A549 (cell line): ENCODE results near the gene SP6. TPM values are rescaled to one million over a fixed set of nuclear protein-coding genes. Genes with fewer than 3 reads are reported as not detected.

Source experiments
- ATOH8 ChIP-seq: fragments of 250-450 bp; sonication (Bioruptor Pico); IDR thresholded peaks from 2 replicates; pipeline ENCODE4 v1.5.0; 2020; ENCODE audit warnings: low read depth, mild to moderate bottlenecking, moderate library complexity
- BHLHE40 ChIP-seq: IDR thresholded peaks from 2 replicates; pipeline ENCODE4 v1.6.1; 2012; ENCODE audit warnings: low read depth, low read length, inconsistent platforms
- CEBPB ChIP-seq, 2 experiments: fragments of >200 bp in 1 of 2; sonication (Bioruptor Twin) in 1 of 2; formaldehyde crosslinking in 1 of 2; IDR thresholded peaks; 2 replicates each; pipeline ENCODE4 v1.6.1; 2012 to 2016
- CHD2 ChIP-seq: fragments of 150-350 bp; IDR thresholded peaks from 2 replicates; pipeline ENCODE4 v1.6.1; 2014; ENCODE audit warnings: low read length; ENCODE audit not compliant: partially characterized antibody
- CHD4 ChIP-seq: fragments of 200-600 bp; sonication (generic); IDR thresholded peaks from 2 replicates; pipeline ENCODE4 v1.6.1; 2016; ENCODE audit warnings: antibody characterized with exemption, mild to moderate bottlenecking, borderline replicate concordance
- EHMT2 ChIP-seq: fragments of 200-600 bp; sonication (generic); IDR thresholded peaks from 2 replicates; pipeline ENCODE4 v1.6.1; 2016; ENCODE audit warnings: antibody characterized with exemption, low read depth, mild to moderate bottlenecking, moderate library complexity
- EP300 ChIP-seq, 2 experiments: fragments of >200 bp; sonication (Bioruptor Twin); formaldehyde crosslinking; IDR thresholded peaks; 2 replicates in 1 of 2; 3 replicates in 1 of 2; pipeline ENCODE4 v1.6.1; 2016 to 2017
- FOSB ChIP-seq: fragments of 250-450 bp; sonication (Bioruptor Pico); IDR thresholded peaks from 2 replicates; pipeline ENCODE4 v1.5.0; 2020; ENCODE audit warnings: mild to moderate bottlenecking, moderate library complexity
- GATA3 ChIP-seq: IDR thresholded peaks from 2 replicates; pipeline ENCODE4 v1.6.1; 2012; ENCODE audit warnings: borderline replicate concordance
- HES2 ChIP-seq: fragments of >200 bp; sonication (Bioruptor Twin); formaldehyde crosslinking; IDR thresholded peaks from 2 replicates; pipeline ENCODE4 v1.6.1; 2016
- HEYL ChIP-seq: fragments of 250-450 bp; sonication (Bioruptor Pico); IDR thresholded peaks from 2 replicates; pipeline ENCODE4 v1.8.0; 2021; ENCODE audit warnings: mild to moderate bottlenecking, moderate library complexity
- HMGXB4 ChIP-seq: fragments of 250-450 bp; sonication (Bioruptor Pico); IDR thresholded peaks from 2 replicates; pipeline ENCODE4 v1.5.0; 2021; ENCODE audit warnings: mild to moderate bottlenecking, moderate library complexity, borderline replicate concordance
- HOXB13 ChIP-seq: fragments of 250-450 bp; sonication (Bioruptor Pico); IDR thresholded peaks from 2 replicates; pipeline ENCODE4 v1.5.0; 2020; ENCODE audit warnings: low read depth, mild to moderate bottlenecking, moderate library complexity
- HOXB5 ChIP-seq: fragments of 250-450 bp; sonication (Bioruptor Pico); IDR thresholded peaks from 2 replicates; pipeline ENCODE4 v1.5.0; 2020; ENCODE audit warnings: mild to moderate bottlenecking, moderate library complexity
- JUN ChIP-seq, 2 experiments: fragments of >200 bp; sonication (Bioruptor Twin); formaldehyde crosslinking; IDR thresholded peaks; 2 replicates in 1 of 2; 3 replicates in 1 of 2; pipeline ENCODE4 v1.6.1; 2016 to 2017
- KDM5A ChIP-seq: fragments of 200-600 bp; sonication (generic); IDR thresholded peaks from 2 replicates; pipeline ENCODE4 v1.6.1; 2016; ENCODE audit warnings: antibody characterized with exemption, mild to moderate bottlenecking
- MAFK ChIP-seq: fragments of 450-650 bp; IDR thresholded peaks from 2 replicates; pipeline ENCODE4 v1.6.1; 2014; ENCODE audit not compliant: partially characterized antibody
- MAX ChIP-seq: IDR thresholded peaks from 2 replicates; pipeline ENCODE4 v1.6.1; 2012
- NFE2L2 ChIP-seq: fragments of 150-350 bp; conservative IDR thresholded peaks from 2 replicates; pipeline ENCODE4 v1.6.1; 2014; ENCODE audit warnings: low read length
- NPAS2 ChIP-seq: fragments of 250-450 bp; sonication (Bioruptor Pico); IDR thresholded peaks from 2 replicates; pipeline ENCODE4 v1.8.0; 2022; ENCODE audit warnings: mild to moderate bottlenecking, moderate library complexity, borderline replicate concordance
- PBX3 ChIP-seq: IDR thresholded peaks from 2 replicates; pipeline ENCODE4 v1.6.1; 2012
- PHF8 ChIP-seq: fragments of 200-600 bp; sonication (generic); IDR thresholded peaks from 2 replicates; pipeline ENCODE4 v1.6.1; 2016; ENCODE audit warnings: low read depth, mild to moderate bottlenecking, antibody characterized with exemption, moderate library complexity, borderline replicate concordance
- POLR2A ChIP-seq: IDR thresholded peaks from 2 replicates; pipeline ENCODE4 v1.6.1; 2012; ENCODE audit warnings: mild to moderate bottlenecking, low read length
- RAD21 ChIP-seq, 2 experiments: fragments of >200 bp in 1 of 2; sonication (Bioruptor Twin) in 1 of 2; formaldehyde crosslinking in 1 of 2; IDR thresholded peaks in 1 of 2; conservative IDR thresholded peaks in 1 of 2; 2 replicates in 1 of 2; 3 replicates in 1 of 2; pipeline ENCODE4 v1.6.1; 2012 to 2018; ENCODE audit warnings: inconsistent platforms in 1 of 2
- RARB ChIP-seq: fragments of 250-450 bp; sonication (Bioruptor Pico); IDR thresholded peaks from 2 replicates; pipeline ENCODE4 v1.8.0; 2021; ENCODE audit warnings: mild to moderate bottlenecking, moderate library complexity
- SMC3 ChIP-seq: fragments of >200 bp; sonication (Bioruptor Twin); formaldehyde crosslinking; IDR thresholded peaks from 3 replicates; pipeline ENCODE4 v1.6.1; 2018; ENCODE audit warnings: inconsistent platforms
- SREBF2 ChIP-seq: fragments of 450-650 bp; IDR thresholded peaks from 2 replicates; pipeline ENCODE4 v1.6.1; 2014; ENCODE audit warnings: mild to moderate bottlenecking, moderate library complexity
- USF2 ChIP-seq: fragments of 450-650 bp; IDR thresholded peaks from 2 replicates; pipeline ENCODE4 v1.6.1; 2014; ENCODE audit warnings: antibody characterized with exemption
- ZC3H11A ChIP-seq: fragments of 450-650 bp; IDR thresholded peaks from 2 replicates; pipeline ENCODE4 v1.6.1; 2014; ENCODE audit warnings: antibody characterized with exemption, mild to moderate bottlenecking
- ZSCAN20 ChIP-seq: fragments of 250-450 bp; sonication (Bioruptor Pico); IDR thresholded peaks from 2 replicates; pipeline ENCODE4 v1.8.0; 2022; ENCODE audit warnings: mild to moderate bottlenecking, moderate library complexity
- polyA plus RNA-seq, 4 experiments: library from polyadenylated mRNA; depleted of rRNA in 3 of 4; stranded (reverse); fragments of >200 nt; fragmentation: RNase III in 1 of 4; extraction: RNeasy Plus Mini Kit Qiagen cat#74134 plus additional on column Dnase treatment in 1 of 4; gene quantifications; 2 replicates in 3 of 4; 3 replicates in 1 of 4; pipeline ENCODE4 v1.2.3, GENCODE V29; 2011 to 2017
- TF ChIP-seq, protein P1 (sequence below): IDR thresholded peaks from 2 replicates; pipeline ENCODE4 v1.6.1; 2012; ENCODE audit warnings: low read depth, borderline replicate concordance
- TF ChIP-seq, protein P2 (sequence below): fragments of >200 bp; sonication (Bioruptor Twin); formaldehyde crosslinking; IDR thresholded peaks from 3 replicates; pipeline ENCODE4 v1.6.1; 2016

Gene SP6
- polyA plus RNA-seq, 2 of the 4 experiments (the other 2 are of a cell fraction) = 0.61 to 2.1 TPM

DNA sequence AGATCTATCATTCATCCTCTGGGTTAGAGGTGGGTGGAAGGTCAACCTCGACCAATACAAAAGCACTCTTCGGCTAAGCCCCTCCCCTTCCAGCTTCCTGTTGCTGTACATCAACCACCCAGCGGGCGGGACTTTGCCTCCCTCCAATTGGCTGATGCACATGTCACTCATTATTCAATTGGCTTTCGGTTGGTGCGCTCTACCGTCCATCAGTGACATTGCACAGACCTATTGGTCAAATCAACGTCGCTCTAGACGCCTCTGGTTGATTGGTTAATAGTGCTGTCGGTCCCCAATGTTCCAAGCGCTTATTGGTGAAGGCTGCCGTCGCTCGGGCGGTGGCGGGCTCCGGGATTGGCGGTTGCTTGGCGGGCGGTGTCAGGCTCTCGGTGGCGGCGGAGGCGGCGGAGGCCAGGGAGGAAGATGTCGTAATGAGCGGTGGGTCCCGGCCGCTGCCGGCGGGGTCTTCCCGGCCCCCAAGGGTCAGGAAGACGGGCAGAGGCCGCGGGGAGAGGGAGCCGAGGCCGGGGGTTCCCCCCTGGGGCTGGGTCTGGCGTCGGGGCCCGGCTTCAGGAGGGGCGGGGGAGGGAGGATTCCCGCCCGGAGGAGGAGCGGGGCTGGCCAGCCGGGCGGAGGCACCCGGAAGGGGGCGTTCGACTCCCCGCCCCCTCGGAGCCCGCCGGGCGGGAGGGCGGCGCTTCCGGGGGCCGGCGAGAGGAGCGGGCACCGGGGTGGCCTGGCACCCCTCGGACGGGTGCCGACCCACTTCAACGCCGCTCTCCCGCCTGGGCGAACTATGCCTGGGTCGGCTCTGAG is 45.1 kb upstream of the SP6 start, which contains the start of gene SP2 (continued):
- TF ChIP-seq, protein P1, sequence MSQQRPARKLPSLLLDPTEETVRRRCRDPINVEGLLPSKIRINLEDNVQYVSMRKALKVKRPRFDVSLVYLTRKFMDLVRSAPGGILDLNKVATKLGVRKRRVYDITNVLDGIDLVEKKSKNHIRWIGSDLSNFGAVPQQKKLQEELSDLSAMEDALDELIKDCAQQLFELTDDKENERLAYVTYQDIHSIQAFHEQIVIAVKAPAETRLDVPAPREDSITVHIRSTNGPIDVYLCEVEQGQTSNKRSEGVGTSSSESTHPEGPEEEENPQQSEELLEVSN = no peak; the same call in none of the 2 replicates
- TF ChIP-seq EP300 (IDR thresholded peaks at IDR 0.05) = no peak
- TF ChIP-seq HES2 = no peak
- TF ChIP-seq SMC3 = peak; percentile 13; the same call in 1 of the 3 replicates
- TF ChIP-seq, protein P2, sequence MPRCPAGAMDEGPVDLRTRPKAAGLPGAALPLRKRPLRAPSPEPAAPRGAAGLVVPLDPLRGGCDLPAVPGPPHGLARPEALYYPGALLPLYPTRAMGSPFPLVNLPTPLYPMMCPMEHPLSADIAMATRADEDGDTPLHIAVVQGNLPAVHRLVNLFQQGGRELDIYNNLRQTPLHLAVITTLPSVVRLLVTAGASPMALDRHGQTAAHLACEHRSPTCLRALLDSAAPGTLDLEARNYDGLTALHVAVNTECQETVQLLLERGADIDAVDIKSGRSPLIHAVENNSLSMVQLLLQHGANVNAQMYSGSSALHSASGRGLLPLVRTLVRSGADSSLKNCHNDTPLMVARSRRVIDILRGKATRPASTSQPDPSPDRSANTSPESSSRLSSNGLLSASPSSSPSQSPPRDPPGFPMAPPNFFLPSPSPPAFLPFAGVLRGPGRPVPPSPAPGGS = peak; percentile 82
- TF ChIP-seq ZC3H11A = no peak
- TF ChIP-seq USF2 = no peak
- no peak for TF ChIP-seq NPAS2 (CRISPR knock-in tag)
- TF ChIP-seq KDM5A = no peak
- TF ChIP-seq RARB (CRISPR knock-in tag) = no peak
- TF ChIP-seq HOXB13 = no peak
- no peak for TF ChIP-seq MAFK
- TF ChIP-seq PBX3 = peak; percentile 100
- peak; percentile 82 for TF ChIP-seq CHD2
- no peak for TF ChIP-seq ATOH8 (CRISPR knock-in tag)
- no peak for TF ChIP-seq EHMT2
- no peak for TF ChIP-seq CHD4
- no peak for TF ChIP-seq NFE2L2
- no peak for TF ChIP-seq HEYL (CRISPR knock-in tag)
- no peak; the same call in 1 of the 2 replicates for TF ChIP-seq MAX
- no peak for TF ChIP-seq ZSCAN20 (CRISPR knock-in tag)
- TF ChIP-seq FOSB (CRISPR knock-in tag) = no peak
- peak; percentile 22; the same call in 1 of the 2 replicates for TF ChIP-seq GATA3
- TF ChIP-seq JUN (IDR thresholded peaks at IDR 0.05) = peak; percentile 69 to 83; a peak in 3 of 5 replicates
- TF ChIP-seq SREBF2 = no peak
- TF ChIP-seq CEBPB (IDR thresholded peaks at IDR 0.05) = peak; percentile 66 to 78
- peak; percentile 91 for TF ChIP-seq POLR2A
- TF ChIP-seq RAD21 (conservative IDR thresholded peaks at IDR 0.05 in 1 of 2, IDR thresholded peaks at IDR 0.05 in 1 of 2) = no peak
- TF ChIP-seq HOXB5 (CRISPR knock-in tag) = peak; percentile 34; the same call in 1 of the 2 replicates
- TF ChIP-seq PHF8 = peak; percentile 16; the same call in 1 of the 2 replicates
- no peak for TF ChIP-seq BHLHE40
- no peak for TF ChIP-seq HMGXB4 (CRISPR knock-in tag)
- TF ChIP-seq, all 56 proteins: peak for 11
